DMS153 treated with DMSO at 0.1 percent for 48 hours (cell line): ENCODE data around the gene RNLS.

ENCODE experiments used
- DNase-seq: peaks from one replicate; lab custom pipeline; 2025; ENCODE audit not compliant: unreplicated experiment; lab: John Stamatoyannopoulos, UW

RNLS gene

GRCh38 chr10:88270061-88270808 lies 312.9 kb downstream of the RNLS start:
- no peak for DNase-seq

- no peak for DNase-seq
Measured at GRCh38 chr10:88262591-88263234, 320.4 kb downstream of the RNLS start.

- no peak for DNase-seq
Measured at GRCh38 chr10:88261152-88261551, 322.0 kb downstream of the RNLS start.

- DNase-seq: no peak
Measured at GRCh38 chr10:88260329-88261051, 322.6 kb downstream of the RNLS start.

- DNase-seq: no peak
Measured at GRCh38 chr10:88259381-88259780, 323.7 kb downstream of the RNLS start.

- no peak for DNase-seq
Measured at GRCh38 chr10:88256886-88257285, 326.2 kb downstream of the RNLS start.

- DNase-seq: no peak
Measured at GRCh38 chr10:88256013-88256680, 327.0 kb downstream of the RNLS start.

- no peak for DNase-seq
Measured at GRCh38 chr10:88254091-88254490, 329.0 kb downstream of the RNLS start.

GRCh38 chr10:88253622-88254021 lies 329.5 kb downstream of the RNLS start:
- no peak for DNase-seq

- DNase-seq: no peak
Measured at GRCh38 chr10:88253128-88253527, 330.0 kb downstream of the RNLS start.

- DNase-seq: no peak
Measured at GRCh38 chr10:88249450-88249849, 333.7 kb downstream of the RNLS start.

GRCh38 chr10:88246675-88247074 lies 336.4 kb downstream of the RNLS start:
- DNase-seq: no peak

GRCh38 chr10:88245974-88246511 lies 337.1 kb downstream of the RNLS start:
- DNase-seq: no peak

- DNase-seq: no peak
Measured at GRCh38 chr10:88244781-88245625, 338.1 kb downstream of the RNLS start.

- no peak for DNase-seq
Measured at GRCh38 chr10:88243836-88244730, 339.0 kb downstream of the RNLS start.

GRCh38 chr10:88243202-88243744 lies 339.8 kb downstream of the RNLS start:
- DNase-seq: no peak

GRCh38 chr10:88241501-88241900 lies 341.6 kb downstream of the RNLS start:
- DNase-seq: no peak

- DNase-seq: no peak
Measured at GRCh38 chr10:88239212-88239611, 343.9 kb downstream of the RNLS start.

GRCh38 chr10:88238615-88238914 lies 344.6 kb downstream of the RNLS start:
- DNase-seq: no peak
